Measurements from ENCODE around the gene RAB25.

Gene RAB25

DNA sequence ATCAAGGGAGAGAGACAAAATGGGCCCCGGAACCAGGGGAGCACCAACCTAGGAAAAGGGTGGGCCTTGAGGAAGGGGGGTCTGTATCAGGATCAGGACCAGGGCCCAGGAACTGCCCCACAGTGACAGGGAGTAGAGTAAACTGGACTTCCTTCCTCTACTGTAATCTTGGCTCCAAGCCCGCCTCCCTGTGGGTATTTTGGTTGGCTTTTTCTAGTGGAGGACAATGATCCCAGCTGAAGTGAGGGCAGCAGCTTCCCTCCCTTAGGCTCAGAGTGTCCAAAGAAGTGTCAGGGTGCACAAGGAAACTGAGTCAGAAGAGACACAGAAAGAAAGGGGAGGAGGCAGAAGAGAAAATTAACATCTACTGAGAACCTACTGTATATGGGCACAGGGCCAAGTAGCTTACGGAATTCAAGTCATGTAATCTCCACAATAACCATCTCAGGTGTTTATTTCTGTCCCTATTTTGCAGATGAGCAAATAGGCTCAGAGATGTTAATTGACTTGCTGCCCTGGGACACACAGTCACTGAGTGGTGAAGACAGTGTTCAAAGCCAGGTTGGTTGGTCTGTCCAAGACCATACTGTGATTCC lies 12.2 kb upstream of the RAB25 start:
- no peaks in the 10 kb centered on the region for H3K27me3 Mint-ChIP-seq
- H3K36me3 Mint-ChIP-seq = peaks cover 22 to 32% of the 10 kb centered on the region in 2 donors
- DNase-seq (no peak), ATAC-seq (replicated peaks) (no peak)
- no peaks in the 10 kb centered on the region for H3K9me3 Mint-ChIP-seq
- peaks cover 7 to 15% of the 10 kb centered on the region in 2 donors for H3K4me1 Mint-ChIP-seq
- no peak overlapping the region for H3K27ac Mint-ChIP-seq
- H3K4me3 Mint-ChIP-seq = no peak overlapping the region

DNA sequence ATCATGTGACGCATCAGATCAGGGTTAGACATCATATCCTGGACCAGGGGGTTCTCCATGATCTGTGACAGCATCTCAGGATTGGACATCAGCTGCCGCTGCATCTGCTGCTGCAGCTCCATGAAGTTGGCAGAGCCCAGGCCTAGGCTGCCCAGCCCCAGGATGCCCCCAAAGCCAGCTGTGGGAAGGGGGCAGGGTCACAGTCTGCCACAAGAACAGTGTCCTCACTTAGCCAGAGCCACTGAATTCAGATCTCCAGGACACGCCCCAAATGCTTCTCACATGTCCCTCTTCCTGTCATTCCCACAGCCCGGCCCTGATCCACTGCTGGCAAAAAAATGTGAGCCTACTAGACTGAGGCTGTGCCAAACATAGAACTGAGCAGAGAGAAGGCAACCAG lies 10.6 kb upstream of the RAB25 start:
- peaks cover 20% of the 10 kb centered on the region in 2 donors for H3K36me3 Mint-ChIP-seq
- H3K9me3 Mint-ChIP-seq = no peaks in the 10 kb centered on the region
- H3K4me1 Mint-ChIP-seq = peaks cover 7 to 18% of the 10 kb centered on the region in 2 donors
- H3K4me3 Mint-ChIP-seq = no peak overlapping the region
- ATAC-seq (replicated peaks) (no peak), DNase-seq (no peak)
- no peaks in the 10 kb centered on the region for H3K27me3 Mint-ChIP-seq
- no peak overlapping the region for H3K27ac Mint-ChIP-seq

DNA sequence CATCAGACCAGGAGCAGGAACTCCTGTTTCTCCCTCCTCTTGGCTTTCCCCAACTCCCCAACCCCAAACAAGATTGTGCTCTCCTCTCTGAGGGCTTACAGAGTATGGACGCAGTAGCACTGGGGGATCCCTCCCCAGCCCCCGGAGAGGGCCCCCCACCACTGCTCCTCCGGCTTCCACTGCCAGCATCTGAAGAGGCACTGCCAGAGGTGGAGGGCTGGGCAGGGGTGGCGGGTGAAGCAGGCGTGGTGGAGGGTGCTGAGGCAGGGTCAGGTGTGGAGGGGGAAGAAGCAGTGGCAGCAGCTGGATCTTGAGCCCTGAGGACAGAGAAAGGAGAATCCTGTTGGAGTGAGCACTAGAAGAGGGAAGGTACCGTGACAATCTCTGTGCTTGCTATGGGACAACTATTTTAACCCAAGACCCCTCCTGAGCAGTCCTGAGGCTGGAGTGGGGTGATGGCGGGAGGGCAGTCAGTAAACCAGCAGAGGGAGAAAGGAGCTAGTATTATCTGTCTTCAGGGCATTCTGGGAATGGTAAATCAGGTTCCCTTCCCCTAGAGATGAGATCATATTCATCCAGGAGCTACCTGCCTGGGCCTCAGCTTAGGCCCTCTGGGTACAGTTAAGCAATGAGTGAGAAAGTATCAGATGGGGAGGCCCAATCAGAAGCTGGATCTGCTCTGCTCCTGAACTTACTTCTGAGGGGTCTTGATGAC lies 9.8 kb upstream of the RAB25 start:
- H3K4me3 Mint-ChIP-seq = no peak overlapping the region
- peaks cover 18 to 20% of the 10 kb centered on the region in 2 donors for H3K36me3 Mint-ChIP-seq
- peak overlapping the region; percentile 21 for H3K27ac Mint-ChIP-seq
- H3K4me1 Mint-ChIP-seq = peaks cover 11 to 26% of the 10 kb centered on the region in 2 donors
- no peaks in the 10 kb centered on the region for H3K9me3 Mint-ChIP-seq
- ATAC-seq (replicated peaks) (no peak), DNase-seq (no peak)
- H3K27me3 Mint-ChIP-seq = no peaks in the 10 kb centered on the region

- Mint-ChIP-seq H3K36me3 (peaks cover 23 to 25% of the 10 kb centered on the region in 2 donors), H3K4me3 (peak overlapping the region; percentile 93 to 99), H3K27ac (peak overlapping the region; percentile 92), H3K9me3 (no peaks in the 10 kb centered on the region), H3K27me3 (no peaks in the 10 kb centered on the region), H3K4me1 (peaks cover 16 to 31% of the 10 kb centered on the region in 2 donors)
- ATAC-seq (replicated peaks) = peak; percentile 28 to 36
- peak; percentile 48 for DNase-seq
These were observed 7.8 kb upstream of the RAB25 start for GRCh38 chr1:156052862-156053767.

DNA sequence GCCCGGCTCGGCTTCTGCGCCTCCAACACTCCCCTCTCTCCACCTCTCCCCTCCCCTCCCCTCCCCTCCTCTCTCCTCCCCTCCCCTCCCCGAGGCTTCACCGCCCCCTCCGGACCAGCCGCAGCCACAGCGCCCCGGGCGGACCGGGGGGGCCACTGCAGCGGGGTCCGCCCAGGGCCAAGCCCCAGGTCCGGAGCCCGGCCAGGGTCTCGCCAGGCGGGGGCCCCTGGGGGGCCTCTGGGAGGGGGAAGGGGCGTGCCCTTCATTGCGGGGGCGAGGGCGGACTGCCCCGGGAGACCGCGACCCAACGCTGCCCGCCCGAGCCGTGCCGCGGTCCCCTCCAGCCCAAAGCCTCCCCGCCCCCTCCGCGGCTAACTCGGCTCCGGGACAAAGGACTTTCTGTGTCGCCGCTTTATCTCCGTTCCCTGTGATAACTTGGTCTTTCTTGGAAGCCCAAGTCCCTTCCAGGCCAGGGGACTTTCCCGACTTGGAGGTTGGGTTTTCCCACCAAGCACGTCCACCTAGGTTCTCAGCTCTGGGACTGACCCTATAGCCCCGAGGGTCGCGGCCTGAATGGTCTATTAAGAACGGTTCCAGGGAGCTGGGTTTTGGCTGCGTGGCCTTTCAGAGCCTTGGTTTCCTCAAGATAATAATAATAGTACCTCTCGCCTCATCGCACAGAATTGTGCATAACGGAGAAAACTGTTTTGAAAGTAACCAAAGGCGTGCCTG lies 7.0 kb upstream of the RAB25 start, which contains the start of gene UBQLN4:
Gene UBQLN4 (minus strand): TSS at position 31 of the 732 bp plus-strand sequence. CDS start 97 bp downstream, outside the sequence.
- Mint-ChIP-seq H3K27ac (peak within 1 kb of the TSS; percentile 95), H3K4me1 (peaks cover 19 to 31% of the 10 kb centered on the region in 2 donors), H3K9me3 (no peaks in the 10 kb centered on the region), H3K36me3 (peaks cover 23 to 25% of the 10 kb centered on the region in 2 donors), H3K4me3 (peak within 1 kb of the TSS; percentile 96 to 99), H3K27me3 (no peaks in the 10 kb centered on the region)
- peak; percentile 64 to 71 for ATAC-seq (replicated peaks)
- DNase-seq = peak; percentile 83

GRCh38 chr1:156054500-156055280 lies 6.3 kb upstream of the RAB25 start, which contains the start of gene LAMTOR2:
LAMTOR2 (plus strand) TSS chr1:156054782; CDS start chr1:156054890, 108 bp downstream.
- H3K9me3 Mint-ChIP-seq = no peaks in the 10 kb centered on the region
- peak within 1 kb of the TSS; percentile 96 to 99 for H3K4me3 Mint-ChIP-seq
- H3K36me3 Mint-ChIP-seq = peaks cover 23 to 24% of the 10 kb centered on the region in 2 donors
- DNase-seq (peak; percentile 95), ATAC-seq (replicated peaks) (peak; percentile 78 to 79)
- H3K27ac Mint-ChIP-seq = peak within 1 kb of the TSS; percentile 95
- H3K4me1 Mint-ChIP-seq = peaks cover 19 to 31% of the 10 kb centered on the region in 2 donors
- no peaks in the 10 kb centered on the region for H3K27me3 Mint-ChIP-seq

GRCh38 chr1:156055281-156056048 lies 5.5 kb upstream of the RAB25 start:
- ATAC-seq (replicated peaks) = peak in 1 of 2 donors; percentile 4
- Mint-ChIP-seq H3K4me1 (peaks cover 15 to 31% of the 10 kb centered on the region in 2 donors), H3K27ac (peak overlapping the region; percentile 95), H3K36me3 (peaks cover 18 to 20% of the 10 kb centered on the region in 2 donors), H3K9me3 (no peaks in the 10 kb centered on the region), H3K27me3 (no peaks in the 10 kb centered on the region), H3K4me3 (peak overlapping the region; percentile 96 to 99)
- peak; percentile 11 for DNase-seq

DNA sequence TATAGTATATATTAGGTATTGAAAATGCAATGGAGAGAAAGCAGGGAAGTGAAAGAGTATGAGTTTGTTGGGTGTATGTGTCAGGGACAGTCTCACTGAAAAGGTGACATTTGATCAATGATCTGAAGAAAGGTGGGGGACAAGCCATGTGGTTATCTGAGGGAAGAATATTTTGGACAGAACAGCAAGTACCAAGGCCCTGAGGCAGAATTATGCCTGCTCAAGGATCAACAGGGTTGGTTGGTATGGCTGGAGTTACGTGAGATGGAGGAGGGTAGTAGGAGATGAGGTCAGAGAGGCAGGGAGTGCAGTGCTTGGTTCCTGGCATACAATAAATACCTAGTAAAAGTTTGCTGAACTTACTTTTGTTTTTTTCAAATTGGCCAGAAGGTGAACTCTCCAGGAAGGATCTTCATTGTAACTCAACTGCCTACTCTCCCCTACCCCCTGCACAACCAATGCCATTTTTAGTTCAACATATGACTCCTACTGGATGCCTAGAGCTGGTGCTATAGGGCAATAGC lies 4.6 kb upstream of the RAB25 start:
- Mint-ChIP-seq H3K9me3 (no peaks in the 10 kb centered on the region), H3K27me3 (no peaks in the 10 kb centered on the region), H3K36me3 (peaks cover 12 to 20% of the 10 kb centered on the region in 2 donors), H3K27ac (peak overlapping the region; percentile 72), H3K4me1 (peaks cover 18 to 31% of the 10 kb centered on the region in 2 donors), H3K4me3 (peak overlapping the region in 1 of 2 donors; percentile 37)
- ATAC-seq (replicated peaks) (no peak), DNase-seq (no peak)

DNA sequence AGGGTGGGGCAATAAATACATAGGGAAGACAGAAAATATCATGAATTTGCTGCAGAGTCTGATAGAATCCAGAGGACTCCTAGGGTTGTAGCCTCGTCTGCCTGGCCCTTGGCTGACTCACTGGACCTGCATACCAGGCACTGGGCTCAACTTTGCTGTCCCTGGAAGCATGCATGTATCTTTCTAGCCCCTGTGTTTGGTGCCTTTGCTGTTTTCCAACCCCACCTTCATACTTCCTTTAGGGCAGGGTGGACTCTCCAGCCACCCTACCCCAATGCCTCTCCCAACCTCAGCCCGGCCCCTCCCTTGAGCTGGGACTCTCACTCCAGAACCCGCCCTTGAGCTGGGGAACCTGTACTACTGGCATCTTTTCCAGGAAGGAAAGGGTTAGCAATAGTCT lies 1.2 kb downstream of the RAB25 start:
- Mint-ChIP-seq H3K4me1 (peaks cover 6 to 9% of the 10 kb centered on the region in 2 donors), H3K36me3 (peaks cover 8 to 15% of the 10 kb centered on the region in 2 donors), H3K27me3 (no peaks in the 10 kb centered on the region), H3K9me3 (no peaks in the 10 kb centered on the region), H3K27ac (no peak overlapping the region), H3K4me3 (no peak overlapping the region)
- DNase-seq = no peak
- ATAC-seq (replicated peaks) = no peak

DNA sequence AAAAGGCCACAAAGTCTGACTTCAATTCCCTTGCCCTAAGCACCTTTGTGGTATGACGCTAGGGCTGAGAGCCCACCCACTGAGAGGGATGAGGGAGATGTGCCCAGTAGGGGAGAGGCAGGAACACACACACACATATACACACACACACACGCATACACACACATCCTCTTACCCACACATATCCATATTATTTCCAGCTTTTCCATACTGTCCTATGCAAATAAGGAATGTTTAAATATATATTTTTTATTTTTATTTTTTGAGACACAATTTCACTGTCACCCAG lies 3.0 kb downstream of the RAB25 start:
- Mint-ChIP-seq H3K36me3 (peaks cover 0 to 5% of the 10 kb centered on the region in 2 donors), H3K9me3 (no peaks in the 10 kb centered on the region), H3K4me1 (peaks cover 5 to 6% of the 10 kb centered on the region in 2 donors), H3K4me3 (no peak overlapping the region), H3K27ac (no peak overlapping the region), H3K27me3 (no peaks in the 10 kb centered on the region)
- DNase-seq = no peak
- ATAC-seq (replicated peaks) = no peak

DNA sequence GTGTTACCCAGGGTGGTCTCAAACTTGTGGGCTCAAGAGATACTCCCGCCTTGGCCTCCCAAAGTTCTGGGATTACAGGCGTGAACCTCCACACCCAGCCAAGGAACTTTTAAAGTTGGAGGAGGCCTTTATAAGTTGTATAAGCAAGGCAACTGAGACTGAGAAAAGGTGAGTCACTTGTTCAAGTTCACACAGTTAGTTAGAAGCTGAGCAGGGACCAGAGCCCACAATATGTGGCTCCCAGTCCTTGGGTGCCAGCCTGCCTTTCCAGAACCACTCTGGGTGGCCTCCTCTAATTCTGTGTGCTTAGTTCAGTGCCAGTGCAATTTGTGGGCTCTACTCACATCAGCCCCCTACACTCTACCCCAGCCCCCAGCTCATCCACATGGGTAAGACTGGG lies 3.7 kb downstream of the RAB25 start:
- ATAC-seq (replicated peaks) (no peak), DNase-seq (no peak)
- H3K27me3 Mint-ChIP-seq = no peaks in the 10 kb centered on the region
- H3K9me3 Mint-ChIP-seq = no peaks in the 10 kb centered on the region
- no peaks in the 10 kb centered on the region for H3K36me3 Mint-ChIP-seq
- H3K4me3 Mint-ChIP-seq = no peak overlapping the region
- no peak overlapping the region for H3K27ac Mint-ChIP-seq
- H3K4me1 Mint-ChIP-seq = peaks cover 5 to 6% of the 10 kb centered on the region in 2 donors

GRCh38 chr1:156065212-156065611 lies 4.3 kb downstream of the RAB25 start:
- Mint-ChIP-seq H3K4me3 (no peak overlapping the region), H3K27me3 (peaks cover 0 to 1% of the 10 kb centered on the region in 2 donors), H3K4me1 (peaks cover 5 to 6% of the 10 kb centered on the region in 2 donors), H3K36me3 (no peaks in the 10 kb centered on the region), H3K27ac (no peak overlapping the region), H3K9me3 (no peaks in the 10 kb centered on the region)
- ATAC-seq (replicated peaks) (no peak), DNase-seq (no peak)

Data from stimulated activated naive B cell treated with anti-CD40 and anti-IgM and Interleukin-4, amounts not matched to agents 10 μg/mL and 1 μg/mL and 100 μg/mL, for 72 hours (primary cell).